Adrenal gland (tissue), 5 donors: Measurements from ENCODE around the gene PFKFB2.

Source experiments
- POLR2A ChIP-seq, 2 donors: fragments of 450-650 bp; IDR thresholded peaks; one replicate each; pipeline ENCODE4 v1.6.1; 2017; ENCODE audit warnings: antibody characterized with exemption in 2 of 2, mild to moderate bottlenecking in 2 of 2, moderate library complexity in 1 of 2
- TF ChIP-seq, protein P1 (sequence below), 6 experiments: fragments of 450-650 bp in 4 of 6; fragments of 200-600 bp in 2 of 6; sonication (generic) in 1 of 6; IDR thresholded peaks; 1 replicate in 5 of 6; 2 replicates in 1 of 6; pipeline versions ENCODE4 v1.5.1 to v1.8.0; 2016 to 2021; ENCODE audit warnings: antibody characterized with exemption in 6 of 6, mild to moderate bottlenecking in 2 of 6, moderate library complexity in 1 of 6
- donor health status: DM: no; HTN: no; CAD: no.

DNA sequence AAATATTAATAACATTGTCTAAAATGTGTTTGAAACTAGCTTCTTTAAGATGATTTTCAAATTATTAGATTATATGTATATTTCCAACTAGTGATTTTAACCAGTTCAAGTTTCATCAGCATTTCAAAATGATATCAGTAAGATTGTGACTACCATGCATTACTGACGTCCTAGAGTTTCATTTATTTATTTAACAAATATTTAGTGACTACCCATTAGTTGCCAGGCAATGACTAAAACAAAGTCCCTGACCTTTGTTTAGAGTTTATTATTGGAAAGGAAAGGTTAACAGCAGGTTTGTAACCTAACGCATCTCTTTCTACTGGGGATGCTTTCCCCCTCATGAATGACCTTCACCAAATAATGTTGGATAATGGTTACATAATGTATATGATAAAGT, 28.0 kb downstream of the PFKFB2 start:
- TF ChIP-seq, protein P1, sequence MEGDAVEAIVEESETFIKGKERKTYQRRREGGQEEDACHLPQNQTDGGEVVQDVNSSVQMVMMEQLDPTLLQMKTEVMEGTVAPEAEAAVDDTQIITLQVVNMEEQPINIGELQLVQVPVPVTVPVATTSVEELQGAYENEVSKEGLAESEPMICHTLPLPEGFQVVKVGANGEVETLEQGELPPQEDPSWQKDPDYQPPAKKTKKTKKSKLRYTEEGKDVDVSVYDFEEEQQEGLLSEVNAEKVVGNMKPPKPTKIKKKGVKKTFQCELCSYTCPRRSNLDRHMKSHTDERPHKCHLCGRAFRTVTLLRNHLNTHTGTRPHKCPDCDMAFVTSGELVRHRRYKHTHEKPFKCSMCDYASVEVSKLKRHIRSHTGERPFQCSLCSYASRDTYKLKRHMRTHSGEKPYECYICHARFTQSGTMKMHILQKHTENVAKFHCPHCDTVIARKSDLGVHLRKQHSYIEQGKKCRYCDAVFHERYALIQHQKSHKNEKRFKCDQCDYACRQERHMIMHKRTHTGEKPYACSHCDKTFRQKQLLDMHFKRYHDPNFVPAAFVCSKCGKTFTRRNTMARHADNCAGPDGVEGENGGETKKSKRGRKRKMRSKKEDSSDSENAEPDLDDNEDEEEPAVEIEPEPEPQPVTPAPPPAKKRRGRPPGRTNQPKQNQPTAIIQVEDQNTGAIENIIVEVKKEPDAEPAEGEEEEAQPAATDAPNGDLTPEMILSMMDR (IDR thresholded peaks at IDR 0.05), result no peak
- no peak for TF ChIP-seq POLR2A (IDR thresholded peaks at IDR 0.05)
